Islet precursor cell (in vitro differentiated cells): ENCODE data around the gene ELOVL1.

Experiments
- DNase-seq: peaks from one replicate; pipeline ENCODE4 v3.0.0-alpha.2; 2018

The ELOVL1 gene

GRCh38 chr1:43322506-43322905 is 45.3 kb downstream of the ELOVL1 start:
- DNase-seq, result no peak

GRCh38 chr1:43321331-43321891 is 46.4 kb downstream of the ELOVL1 start:
- DNase-seq, result peak; percentile 61

GRCh38 chr1:43319766-43320165 is 48.0 kb downstream of the ELOVL1 start:
- DNase-seq, result no peak

- DNase-seq, result peak; percentile 40
Observed at GRCh38 chr1:43319288-43319687, 48.5 kb downstream of the ELOVL1 start.

GRCh38 chr1:43318831-43319230 is 49.0 kb downstream of the ELOVL1 start:
- peak; percentile 49 for DNase-seq

GRCh38 chr1:43317817-43318471 is 49.9 kb downstream of the ELOVL1 start:
- peak; percentile 51 for DNase-seq

- DNase-seq, result peak; percentile 46
Observed at GRCh38 chr1:43316738-43317520, 50.9 kb downstream of the ELOVL1 start.

GRCh38 chr1:43315963-43316737 is 51.7 kb downstream of the ELOVL1 start:
- no peak for DNase-seq

- no peak for DNase-seq
Observed at GRCh38 chr1:43315481-43315880, 52.3 kb downstream of the ELOVL1 start.

- DNase-seq, result no peak
Observed at GRCh38 chr1:43314233-43314632, 53.6 kb downstream of the ELOVL1 start.

- no peak for DNase-seq
Observed at GRCh38 chr1:43313771-43314170, 54.0 kb downstream of the ELOVL1 start.
